GM21528 (cell line): ENCODE results near the gene KNDC1.

ENCODE experiments used
- ATAC-seq: cut with Tn5 transposase; IDR thresholded peaks from one replicate; pipeline ENCODE4 v1.9.1; 2021; ENCODE audit warnings: mild to moderate bottlenecking, moderate library complexity; ENCODE audit not compliant: unreplicated experiment, low FRiP score

The KNDC1 gene

GRCh38 chr10:133235932-133236331 is 75.9 kb downstream of the KNDC1 start:
- ATAC-seq: no peak

GRCh38 chr10:133236401-133237240 is 76.6 kb downstream of the KNDC1 start:
- ATAC-seq: no peak

GRCh38 chr10:133237241-133237587 is 77.2 kb downstream of the KNDC1 start:
- ATAC-seq: no peak

GRCh38 chr10:133237588-133238465 is 77.8 kb downstream of the KNDC1 start, which contains the start of gene VENTX:
TSS of gene VENTX (plus strand) at chr10:133237855. CDS start at chr10:133237915, 60 bp downstream.
- ATAC-seq: no peak

- no peak for ATAC-seq
These were observed 78.4 kb downstream of the KNDC1 start for GRCh38 chr10:133238466-133238804.

- ATAC-seq: no peak
These were observed 80.0 kb downstream of the KNDC1 start for GRCh38 chr10:133239990-133240389.

GRCh38 chr10:133241501-133242205 is 81.6 kb downstream of the KNDC1 start:
- peak; percentile 48 for ATAC-seq

- ATAC-seq: no peak
These were observed 82.8 kb downstream of the KNDC1 start for GRCh38 chr10:133242611-133243356.

- no peak for ATAC-seq
These were observed 83.6 kb downstream of the KNDC1 start for GRCh38 chr10:133243593-133243992.

GRCh38 chr10:133245439-133246235 is 85.6 kb downstream of the KNDC1 start:
- ATAC-seq: no peak

GRCh38 chr10:133246236-133246626 is 86.2 kb downstream of the KNDC1 start:
- ATAC-seq: no peak

- no peak for ATAC-seq
These were observed 87.8 kb downstream of the KNDC1 start for GRCh38 chr10:133247681-133248333.

GRCh38 chr10:133248334-133248715 is 88.3 kb downstream of the KNDC1 start:
- no peak for ATAC-seq

GRCh38 chr10:133249094-133249780 is 89.2 kb downstream of the KNDC1 start:
- no peak for ATAC-seq

- ATAC-seq: no peak
These were observed 90.1 kb downstream of the KNDC1 start for GRCh38 chr10:133249975-133250754.

- no peak for ATAC-seq
These were observed 91.6 kb downstream of the KNDC1 start for GRCh38 chr10:133251388-133252222.

GRCh38 chr10:133252223-133252552 is 92.2 kb downstream of the KNDC1 start:
- ATAC-seq: no peak
